A549 treated with AZD9567 at 1 μM for 4 hours (cell line): ENCODE results near the gene ADGRG1. TPM values are rescaled to one million over a fixed set of nuclear protein-coding genes. Genes with fewer than 3 reads are reported as not detected.

ENCODE experiments used
- total RNA-seq: library from RNA; stranded (reverse); fragments of 200-300 nt; extraction: Qiagen RNA extraction; gene quantifications from 5 replicates; pipeline ENCODE4 v1.2.3, GENCODE V29; 2022; ENCODE audit not compliant: insufficient read depth

ADGRG1 gene
- total RNA-seq: 127 to 176 TPM (median 155 TPM) in 5 replicates

GRCh38 chr16:57628008-57628781 is at the start of gene ADGRG1:
Gene ADGRG1, plus strand, starts transcription at chr16:57628630. Its CDS starts 21,658 bp downstream, at chr16:57650288.

GRCh38 chr16:57668263-57668571 is 39.8 kb downstream of the ADGRG1 start, which contains the start of gene ADGRG3:
Gene ADGRG3, plus strand, starts transcription at chr16:57668306. Its CDS starts 42 bp downstream, at chr16:57668348.

DNA sequence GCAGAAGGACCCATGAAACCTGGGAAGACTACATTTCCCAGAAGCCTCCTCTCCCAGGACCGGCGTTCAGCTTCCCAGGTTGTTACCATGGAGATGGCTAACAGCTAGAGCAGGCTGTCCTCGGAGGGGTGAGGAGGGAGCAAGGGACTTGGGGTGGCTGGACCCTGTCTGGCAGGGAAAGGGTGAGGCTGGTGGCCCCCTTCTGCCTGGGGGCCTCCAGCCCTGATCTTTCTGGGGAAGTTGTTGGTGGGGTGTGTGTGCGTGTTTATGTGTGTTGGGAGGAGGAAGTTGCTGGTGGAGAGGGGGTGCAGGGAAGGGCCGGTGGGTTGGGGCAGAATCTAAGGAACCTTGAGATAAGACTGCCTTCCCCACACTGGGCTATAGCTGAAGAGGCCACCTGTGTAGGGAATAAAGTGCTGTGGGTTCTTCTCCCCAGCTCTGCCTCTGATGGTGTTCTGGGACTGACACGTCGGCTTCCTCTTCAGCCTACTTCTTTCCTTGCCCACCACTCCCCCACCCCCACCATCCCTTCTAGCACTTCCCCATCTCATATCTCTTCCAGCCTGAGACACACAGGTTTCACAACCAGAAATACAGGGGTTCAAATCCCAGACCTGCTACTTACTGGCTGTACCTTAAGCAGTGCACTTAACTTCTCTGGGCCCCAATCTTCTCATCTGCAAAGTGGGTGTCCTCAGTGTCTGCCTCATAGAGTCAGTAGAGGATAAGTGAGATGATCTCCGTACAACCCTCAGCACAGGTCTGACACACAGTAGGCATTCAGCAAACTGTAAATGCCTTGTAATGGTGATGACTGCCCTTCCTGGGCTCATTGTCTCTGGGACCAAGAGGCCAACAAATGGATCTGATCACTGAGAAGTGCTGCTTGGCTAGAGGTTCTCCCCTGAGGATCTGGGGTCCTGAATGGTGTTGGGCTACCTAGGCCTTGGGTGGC is 66.6 kb downstream of the ADGRG1 start, which contains the start of gene DRC7:
Gene DRC7, plus strand, starts transcription at position 82 of the 955 bp plus-strand sequence. CDS start 3,144 bp downstream, outside the sequence.

Other genes starting within 250 kb of the ADGRG1 start
- not detected in 5 replicates for gene CCL17, start 223.9 kb upstream of the ADGRG1 start, total RNA-seq
- gene CIAPIN1, start 181.2 kb upstream of the ADGRG1 start, total RNA-seq: 71.9 to 141 TPM (median 75.6 TPM) in 5 replicates
- 44.3 to 53.5 TPM (median 52.4 TPM) in 5 replicates for gene COQ9, start 181.2 kb upstream of the ADGRG1 start, total RNA-seq
- 107 to 180 TPM (median 110 TPM) in 5 replicates for gene POLR2C, start 166.0 kb upstream of the ADGRG1 start, total RNA-seq
- gene DOK4, start 142.1 kb upstream of the ADGRG1 start, total RNA-seq: 22.9 to 33.3 TPM (median 32.2 TPM) in 5 replicates
- 6.3 to 7.0 TPM (median 6.9 TPM) in 4 of 5 replicates, not detected in the other for gene CCDC102A, start 92.1 kb upstream of the ADGRG1 start, total RNA-seq
- 0.02 to 0.03 TPM in 2 of 5 replicates, not detected in the others for gene ADGRG5, start 86.0 kb upstream of the ADGRG1 start, total RNA-seq
- 0.40 to 0.71 TPM (median 0.54 TPM) in 5 replicates for gene ADGRG3, start 39.7 kb downstream of the ADGRG1 start, total RNA-seq
- gene DRC7, start 66.2 kb downstream of the ADGRG1 start, total RNA-seq: 0.07 to 0.12 TPM (median 0.10 TPM) in 4 of 5 replicates, not detected in the other
- 15.6 to 22.6 TPM (median 21.3 TPM) in 5 replicates for gene KATNB1, start 107.1 kb downstream of the ADGRG1 start, total RNA-seq
- 92.5 to 142 TPM (median 136 TPM) in 5 replicates for gene KIFC3, start 173.9 kb downstream of the ADGRG1 start, total RNA-seq